Measurements from ENCODE around the gene PTPRD. TPM values are rescaled to one million over a fixed set of nuclear protein-coding genes. Genes with fewer than 3 reads are reported as not detected.

PTPRD gene
- total RNA-seq, 1 experiment from 2014 or later, result 32.5 TPM

- H2BK12ac ChIP-seq (ENCODE audit: insufficient read length, low read depth, low read length), result peak overlapping the region; percentile 41
- H3K4ac ChIP-seq (ENCODE audit: low read depth, low read length), result peak overlapping the region; percentile 10; the same call in 1 of the 2 replicates
- Mint-ChIP-seq H3K36me3 (ENCODE audit: insufficient read depth in 1 of 3, low read depth in 3 of 3) (peaks cover 0 to 12% (median 0%) of the 10 kb centered on the region in 3 experiments; a peak in 3 of 7 replicates), H3K27me3 (ENCODE audit: low read depth) (no peaks in the 10 kb centered on the region), H3K4me3 (peak overlapping the region; percentile 31 to 69), H3K27ac (peak overlapping the region; percentile 98 to 100 (median 100)), H3K4me1 (peaks cover 32 to 33% of the 10 kb centered on the region in 2 experiments), H3K9me3 (no peaks in the 10 kb centered on the region; a peak in 1 of 5 replicates)
- TF ChIP-seq CTCF (conservative IDR thresholded peaks at IDR 0.05), result no peak
- peak overlapping the region; percentile 72 for H4K5ac ChIP-seq (ENCODE audit: insufficient read length, low read depth, low read length)
- no peaks in the 10 kb centered on the region for H3K79me1 ChIP-seq (ENCODE audit: insufficient read depth, low read depth, low read length, poor library complexity, severe bottlenecking)
- H2BK15ac ChIP-seq (ENCODE audit: low read depth, low read length), result no peak overlapping the region
- no peak overlapping the region for H3K9ac ChIP-seq (ENCODE audit: extremely low read depth, insufficient read length, low read length)
- H3K23ac ChIP-seq (ENCODE audit: insufficient read length, low read depth, low read length), result no peak overlapping the region
- no peak overlapping the region for H3K56ac ChIP-seq (ENCODE audit: insufficient read length, low read depth, low read length)
- peak overlapping the region; percentile 82 for H2BK120ac ChIP-seq (ENCODE audit: low read depth, low read length, poor library complexity, severe bottlenecking)
- H4K91ac ChIP-seq (ENCODE audit: insufficient read length, low read depth, low read length), result peak overlapping the region; percentile 92
- peak overlapping the region; percentile 92 for H3T11ph ChIP-seq (ENCODE audit: low read length)
- H4K20me1 ChIP-seq (ENCODE audit: control insufficient read depth, insufficient read depth, insufficient read length), result no peaks in the 10 kb centered on the region
- peak overlapping the region; percentile 8 for H3K18ac ChIP-seq (ENCODE audit: insufficient read length, low read depth, low read length)
- WGBS (ENCODE audit: extremely low coverage, insufficient read length, low lambda C conversion rate), result no CpG with 5 or more reads among the region's 4 CpGs
- H3K9me3 ChIP-seq (ENCODE audit: control insufficient read depth, low read depth, low read length), result no peaks in the 10 kb centered on the region
- no peak overlapping the region for H4K8ac ChIP-seq (replicated peaks; ENCODE audit: insufficient read length, low read depth, low read length)
- H2BK5ac ChIP-seq (ENCODE audit: insufficient read length, low read length), result peak overlapping the region; percentile 94
- H3K14ac ChIP-seq (ENCODE audit: insufficient read depth, low read length), result peak overlapping the region; percentile 73; the same call in 1 of the 2 replicates
- no peaks in the 10 kb centered on the region for H3K27me3 ChIP-seq (ENCODE audit: insufficient read depth, low read length)
- H2AFZ ChIP-seq (ENCODE audit: low read length), result no peak overlapping the region
- H3K23me2 ChIP-seq (ENCODE audit: insufficient read length, low read depth, low read length, poor library complexity, severe bottlenecking), result no peaks in the 10 kb centered on the region
- H3K27ac ChIP-seq (ENCODE audit: insufficient read length, low read depth, low read length), result peak overlapping the region; percentile 96
- H2BK20ac ChIP-seq (ENCODE audit: low read depth, low read length, poor library complexity, severe bottlenecking), result peak overlapping the region; percentile 12
- no peaks in the 10 kb centered on the region for H3K79me2 ChIP-seq (ENCODE audit: insufficient read depth, low read length)
- H3K4me1 ChIP-seq (ENCODE audit: insufficient read depth, low read length), result peaks cover 10% of the 10 kb centered on the region; the same call in 1 of the 2 replicates
- DNase-seq, result peak; percentile 59
- H3K4me2 ChIP-seq (ENCODE audit: insufficient read depth, insufficient read length, low read length), result peak overlapping the region; percentile 26
- peak overlapping the region; percentile 36 for H2AK5ac ChIP-seq (ENCODE audit: insufficient read length, low read length)
Observed at GRCh38 chr9:9556865-9557803, 1055.7 kb downstream of the PTPRD start.

Measured in H9 (cell line).